ENCODE data around the gene SHTN1.

Gene SHTN1

DNA sequence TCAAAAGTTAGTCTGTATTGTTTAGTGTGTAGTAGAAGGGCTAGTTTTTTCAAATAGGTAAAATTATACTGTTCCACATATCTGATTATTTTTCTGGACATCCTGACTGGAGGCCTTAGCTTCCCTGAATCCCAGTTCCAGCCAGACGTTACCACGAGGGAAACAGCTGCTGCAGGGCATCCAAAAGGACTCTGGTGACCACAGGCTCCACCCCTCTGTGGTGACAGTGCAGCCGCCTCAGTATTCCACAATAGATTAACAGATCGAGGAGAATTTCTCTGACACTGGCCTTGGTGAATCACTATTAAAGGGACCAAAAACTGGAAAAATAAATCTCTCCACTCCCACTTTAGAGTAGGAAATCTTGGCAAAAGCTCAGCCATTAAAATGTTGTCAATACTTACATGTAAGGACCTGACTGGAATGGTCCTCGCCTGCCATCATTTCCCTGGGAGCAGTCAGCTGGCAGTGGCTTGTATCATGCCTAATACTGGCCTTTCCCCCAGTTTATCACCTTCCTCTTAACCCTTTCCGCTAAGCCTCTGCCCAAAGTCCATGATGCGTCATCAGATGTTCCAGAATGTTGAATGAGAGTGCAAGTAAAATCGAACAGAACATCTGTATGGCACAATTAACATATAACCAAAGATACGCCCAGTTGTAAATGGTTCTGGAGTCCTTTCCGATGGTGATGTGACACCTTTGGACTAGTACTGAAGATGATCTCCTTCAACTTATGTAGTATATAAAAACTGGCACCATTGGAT lies 124.1 kb downstream of the SHTN1 start (continued):
- TF ChIP-seq, protein P1, sequence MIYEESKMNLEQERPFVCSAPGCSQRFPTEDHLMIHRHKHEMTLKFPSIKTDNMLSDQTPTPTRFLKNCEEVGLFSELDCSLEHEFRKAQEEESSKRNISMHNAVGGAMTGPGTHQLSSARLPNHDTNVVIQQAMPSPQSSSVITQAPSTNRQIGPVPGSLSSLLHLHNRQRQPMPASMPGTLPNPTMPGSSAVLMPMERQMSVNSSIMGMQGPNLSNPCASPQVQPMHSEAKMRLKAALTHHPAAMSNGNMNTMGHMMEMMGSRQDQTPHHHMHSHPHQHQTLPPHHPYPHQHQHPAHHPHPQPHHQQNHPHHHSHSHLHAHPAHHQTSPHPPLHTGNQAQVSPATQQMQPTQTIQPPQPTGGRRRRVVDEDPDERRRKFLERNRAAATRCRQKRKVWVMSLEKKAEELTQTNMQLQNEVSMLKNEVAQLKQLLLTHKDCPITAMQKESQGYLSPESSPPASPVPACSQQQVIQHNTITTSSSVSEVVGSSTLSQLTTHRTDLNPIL (CRISPR knock-in tag; IDR thresholded peaks at IDR 0.05; ENCODE audit: low read depth), result no peak
- TF ChIP-seq ZNF70 (CRISPR knock-in tag; IDR thresholded peaks at IDR 0.05) (no peak), ZFP3 (CRISPR knock-in tag; IDR thresholded peaks at IDR 0.05) (no peak), CSDC2 (CRISPR knock-in tag; IDR thresholded peaks at IDR 0.05) (no peak), TOX (CRISPR knock-in tag; IDR thresholded peaks at IDR 0.05; ENCODE audit: borderline replicate concordance) (no peak), GLIS3 (CRISPR knock-in tag; IDR thresholded peaks at IDR 0.05) (no peak), SNAI2 (CRISPR knock-in tag; IDR thresholded peaks at IDR 0.05) (no peak), RARB (CRISPR knock-in tag; IDR thresholded peaks at IDR 0.05) (no peak), ZC3H10 (CRISPR knock-in tag; IDR thresholded peaks at IDR 0.05) (no peak), ZNF8 (CRISPR knock-in tag; IDR thresholded peaks at IDR 0.05) (no peak), ISL1 (CRISPR knock-in tag; IDR thresholded peaks at IDR 0.05) (no peak), ARNTL (CRISPR knock-in tag; IDR thresholded peaks at IDR 0.05; ENCODE audit: borderline replicate concordance, low read depth) (no peak), BACH2 (CRISPR knock-in tag; IDR thresholded peaks at IDR 0.05; ENCODE audit: borderline replicate concordance) (no peak), ESRRG (CRISPR knock-in tag; IDR thresholded peaks at IDR 0.05) (no peak)

DNA sequence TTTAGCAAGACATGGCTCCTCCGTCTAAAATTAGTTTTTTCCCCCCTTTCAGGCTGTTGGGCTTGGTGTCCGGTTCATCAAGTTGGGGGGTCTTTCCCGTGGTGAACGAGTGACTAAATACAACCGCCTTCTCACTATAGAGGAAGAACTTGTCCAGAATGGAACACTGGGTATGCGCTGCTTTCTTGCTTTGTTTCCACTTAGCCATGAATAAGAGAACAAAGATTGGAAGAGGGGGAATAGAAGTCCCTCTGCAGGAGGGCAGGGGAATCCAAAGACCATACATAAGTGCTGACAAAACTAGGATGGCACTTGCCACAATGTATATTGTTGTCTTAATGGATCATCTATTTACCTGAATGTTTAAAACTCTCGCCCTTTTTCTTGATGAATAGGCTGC lies 125.2 kb downstream of the SHTN1 start:
- ATAC-seq, result no peak
- TF ChIP-seq ARNTL (CRISPR knock-in tag; IDR thresholded peaks at IDR 0.05; ENCODE audit: borderline replicate concordance, low read depth), result no peak
- TF ChIP-seq ZNF565 (CRISPR knock-in tag; conservative IDR thresholded peaks at IDR 0.05; ENCODE audit: low read depth), result no peak
- no peak for TF ChIP-seq ESRRG (CRISPR knock-in tag; IDR thresholded peaks at IDR 0.05)
- TF ChIP-seq BACH2 (CRISPR knock-in tag; IDR thresholded peaks at IDR 0.05; ENCODE audit: borderline replicate concordance), result no peak
- no peak for TF ChIP-seq ZNF8 (CRISPR knock-in tag; IDR thresholded peaks at IDR 0.05)
- TF ChIP-seq, protein P2, sequence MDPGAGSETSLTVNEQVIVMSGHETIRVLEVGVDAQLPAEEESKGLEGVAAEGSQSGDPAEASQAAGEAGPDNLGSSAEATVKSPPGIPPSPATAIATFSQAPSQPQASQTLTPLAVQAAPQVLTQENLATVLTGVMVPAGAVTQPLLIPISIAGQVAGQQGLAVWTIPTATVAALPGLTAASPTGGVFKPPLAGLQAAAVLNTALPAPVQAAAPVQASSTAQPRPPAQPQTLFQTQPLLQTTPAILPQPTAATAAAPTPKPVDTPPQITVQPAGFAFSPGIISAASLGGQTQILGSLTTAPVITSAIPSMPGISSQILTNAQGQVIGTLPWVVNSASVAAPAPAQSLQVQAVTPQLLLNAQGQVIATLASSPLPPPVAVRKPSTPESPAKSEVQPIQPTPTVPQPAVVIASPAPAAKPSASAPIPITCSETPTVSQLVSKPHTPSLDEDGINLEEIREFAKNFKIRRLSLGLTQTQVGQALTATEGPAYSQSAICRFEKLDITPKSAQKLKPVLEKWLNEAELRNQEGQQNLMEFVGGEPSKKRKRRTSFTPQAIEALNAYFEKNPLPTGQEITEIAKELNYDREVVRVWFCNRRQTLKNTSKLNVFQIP (CRISPR knock-in tag; IDR thresholded peaks at IDR 0.05; ENCODE audit: borderline replicate concordance, low read depth), result no peak
- TF ChIP-seq OSR1 (CRISPR knock-in tag; IDR thresholded peaks at IDR 0.05), result no peak
- no peak for TF ChIP-seq PPARA (CRISPR knock-in tag; IDR thresholded peaks at IDR 0.05; ENCODE audit: borderline replicate concordance)
- TF ChIP-seq, protein P3, sequence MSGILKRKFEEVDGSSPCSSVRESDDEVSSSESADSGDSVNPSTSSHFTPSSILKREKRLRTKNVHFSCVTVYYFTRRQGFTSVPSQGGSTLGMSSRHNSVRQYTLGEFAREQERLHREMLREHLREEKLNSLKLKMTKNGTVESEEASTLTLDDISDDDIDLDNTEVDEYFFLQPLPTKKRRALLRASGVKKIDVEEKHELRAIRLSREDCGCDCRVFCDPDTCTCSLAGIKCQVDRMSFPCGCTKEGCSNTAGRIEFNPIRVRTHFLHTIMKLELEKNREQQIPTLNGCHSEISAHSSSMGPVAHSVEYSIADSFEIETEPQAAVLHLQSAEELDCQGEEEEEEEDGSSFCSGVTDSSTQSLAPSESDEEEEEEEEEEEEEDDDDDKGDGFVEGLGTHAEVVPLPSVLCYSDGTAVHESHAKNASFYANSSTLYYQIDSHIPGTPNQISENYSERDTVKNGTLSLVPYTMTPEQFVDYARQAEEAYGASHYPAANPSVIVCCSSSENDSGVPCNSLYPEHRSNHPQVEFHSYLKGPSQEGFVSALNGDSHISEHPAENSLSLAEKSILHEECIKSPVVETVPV (CRISPR knock-in tag; IDR thresholded peaks at IDR 0.05), result no peak
- TF ChIP-seq GLIS3 (CRISPR knock-in tag; IDR thresholded peaks at IDR 0.05), result no peak

DNA sequence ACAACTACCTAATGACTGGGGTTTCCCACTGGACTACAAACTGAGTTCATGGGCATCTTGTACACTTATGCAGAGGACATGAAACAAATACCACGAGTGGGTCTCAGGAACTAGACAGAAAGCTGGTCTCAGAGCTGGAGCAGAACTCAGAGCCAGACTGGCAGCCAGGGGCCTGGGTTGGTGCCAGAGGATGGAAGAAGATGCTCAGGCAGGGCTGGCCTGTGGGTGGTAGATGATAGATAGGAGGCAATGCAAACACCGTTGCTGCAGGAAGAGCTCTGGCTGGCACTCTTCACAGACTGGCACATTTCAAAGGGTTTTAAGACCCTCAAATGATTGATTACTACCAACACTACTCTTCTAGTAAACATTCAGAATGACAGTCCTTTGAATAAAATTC lies 126.9 kb downstream of the SHTN1 start:
- ATAC-seq, result peak; percentile 27; the same call in 1 of the 3 replicates
- no peak for TF ChIP-seq ZNF70 (CRISPR knock-in tag; IDR thresholded peaks at IDR 0.05)
- TF ChIP-seq RARB (CRISPR knock-in tag; IDR thresholded peaks at IDR 0.05), result no peak
- no peak for TF ChIP-seq ARNTL (CRISPR knock-in tag; IDR thresholded peaks at IDR 0.05; ENCODE audit: borderline replicate concordance, low read depth)
- no peak for TF ChIP-seq OSR1 (CRISPR knock-in tag; IDR thresholded peaks at IDR 0.05)
- no peak for TF ChIP-seq ESRRG (CRISPR knock-in tag; IDR thresholded peaks at IDR 0.05)
- TF ChIP-seq TOX (CRISPR knock-in tag; IDR thresholded peaks at IDR 0.05; ENCODE audit: borderline replicate concordance), result no peak
- TF ChIP-seq PPARA (CRISPR knock-in tag; IDR thresholded peaks at IDR 0.05; ENCODE audit: borderline replicate concordance), result no peak
- no peak for TF ChIP-seq ISL1 (CRISPR knock-in tag; IDR thresholded peaks at IDR 0.05)
- TF ChIP-seq, protein P4, sequence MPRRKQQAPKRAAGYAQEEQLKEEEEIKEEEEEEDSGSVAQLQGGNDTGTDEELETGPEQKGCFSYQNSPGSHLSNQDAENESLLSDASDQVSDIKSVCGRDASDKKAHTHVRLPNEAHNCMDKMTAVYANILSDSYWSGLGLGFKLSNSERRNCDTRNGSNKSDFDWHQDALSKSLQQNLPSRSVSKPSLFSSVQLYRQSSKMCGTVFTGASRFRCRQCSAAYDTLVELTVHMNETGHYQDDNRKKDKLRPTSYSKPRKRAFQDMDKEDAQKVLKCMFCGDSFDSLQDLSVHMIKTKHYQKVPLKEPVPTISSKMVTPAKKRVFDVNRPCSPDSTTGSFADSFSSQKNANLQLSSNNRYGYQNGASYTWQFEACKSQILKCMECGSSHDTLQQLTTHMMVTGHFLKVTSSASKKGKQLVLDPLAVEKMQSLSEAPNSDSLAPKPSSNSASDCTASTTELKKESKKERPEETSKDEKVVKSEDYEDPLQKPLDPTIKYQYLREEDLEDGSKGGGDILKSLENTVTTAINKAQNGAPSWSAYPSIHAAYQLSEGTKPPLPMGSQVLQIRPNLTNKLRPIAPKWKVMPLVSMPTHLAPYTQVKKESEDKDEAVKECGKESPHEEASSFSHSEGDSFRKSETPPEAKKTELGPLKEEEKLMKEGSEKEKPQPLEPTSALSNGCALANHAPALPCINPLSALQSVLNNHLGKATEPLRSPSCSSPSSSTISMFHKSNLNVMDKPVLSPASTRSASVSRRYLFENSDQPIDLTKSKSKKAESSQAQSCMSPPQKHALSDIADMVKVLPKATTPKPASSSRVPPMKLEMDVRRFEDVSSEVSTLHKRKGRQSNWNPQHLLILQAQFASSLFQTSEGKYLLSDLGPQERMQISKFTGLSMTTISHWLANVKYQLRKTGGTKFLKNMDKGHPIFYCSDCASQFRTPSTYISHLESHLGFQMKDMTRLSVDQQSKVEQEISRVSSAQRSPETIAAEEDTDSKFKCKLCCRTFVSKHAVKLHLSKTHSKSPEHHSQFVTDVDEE (CRISPR knock-in tag; IDR thresholded peaks at IDR 0.05), result no peak
- TF ChIP-seq ZC3H10 (CRISPR knock-in tag; IDR thresholded peaks at IDR 0.05), result no peak
- no peak for TF ChIP-seq ZNF8 (CRISPR knock-in tag; IDR thresholded peaks at IDR 0.05)
- no peak for TF ChIP-seq CSDC2 (CRISPR knock-in tag; IDR thresholded peaks at IDR 0.05)
- TF ChIP-seq TCF4 (CRISPR knock-in tag; IDR thresholded peaks at IDR 0.05; ENCODE audit: borderline replicate concordance), result no peak
- TF ChIP-seq ZNF565 (CRISPR knock-in tag; conservative IDR thresholded peaks at IDR 0.05; ENCODE audit: low read depth), result no peak
- TF ChIP-seq BACH2 (CRISPR knock-in tag; IDR thresholded peaks at IDR 0.05; ENCODE audit: borderline replicate concordance), result no peak
- no peak for TF ChIP-seq ZFP30 (CRISPR knock-in tag; IDR thresholded peaks at IDR 0.05)
- TF ChIP-seq, protein P3 (CRISPR knock-in tag; IDR thresholded peaks at IDR 0.05), result no peak
- TF ChIP-seq, protein P5, sequence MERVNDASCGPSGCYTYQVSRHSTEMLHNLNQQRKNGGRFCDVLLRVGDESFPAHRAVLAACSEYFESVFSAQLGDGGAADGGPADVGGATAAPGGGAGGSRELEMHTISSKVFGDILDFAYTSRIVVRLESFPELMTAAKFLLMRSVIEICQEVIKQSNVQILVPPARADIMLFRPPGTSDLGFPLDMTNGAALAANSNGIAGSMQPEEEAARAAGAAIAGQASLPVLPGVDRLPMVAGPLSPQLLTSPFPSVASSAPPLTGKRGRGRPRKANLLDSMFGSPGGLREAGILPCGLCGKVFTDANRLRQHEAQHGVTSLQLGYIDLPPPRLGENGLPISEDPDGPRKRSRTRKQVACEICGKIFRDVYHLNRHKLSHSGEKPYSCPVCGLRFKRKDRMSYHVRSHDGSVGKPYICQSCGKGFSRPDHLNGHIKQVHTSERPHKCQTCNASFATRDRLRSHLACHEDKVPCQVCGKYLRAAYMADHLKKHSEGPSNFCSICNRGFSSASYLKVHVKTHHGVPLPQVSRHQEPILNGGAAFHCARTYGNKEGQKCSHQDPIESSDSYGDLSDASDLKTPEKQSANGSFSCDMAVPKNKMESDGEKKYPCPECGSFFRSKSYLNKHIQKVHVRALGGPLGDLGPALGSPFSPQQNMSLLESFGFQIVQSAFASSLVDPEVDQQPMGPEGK (CRISPR knock-in tag; IDR thresholded peaks at IDR 0.05; ENCODE audit: borderline replicate concordance), result no peak
- TF ChIP-seq, protein P1 (CRISPR knock-in tag; IDR thresholded peaks at IDR 0.05; ENCODE audit: low read depth), result no peak
- no peak for TF ChIP-seq ZFP3 (CRISPR knock-in tag; IDR thresholded peaks at IDR 0.05)

Data from SK-N-SH treated with all-trans-retinoic acid at 6 μM for 48 hours (cell line).